ENCODE data around the gene LECT2. TPM values are rescaled to one million over a fixed set of nuclear protein-coding genes. Genes with fewer than 3 reads are reported as not detected.

Gene LECT2
- total RNA-seq, 2 experiments from 2014 or later = not detected

DNA sequence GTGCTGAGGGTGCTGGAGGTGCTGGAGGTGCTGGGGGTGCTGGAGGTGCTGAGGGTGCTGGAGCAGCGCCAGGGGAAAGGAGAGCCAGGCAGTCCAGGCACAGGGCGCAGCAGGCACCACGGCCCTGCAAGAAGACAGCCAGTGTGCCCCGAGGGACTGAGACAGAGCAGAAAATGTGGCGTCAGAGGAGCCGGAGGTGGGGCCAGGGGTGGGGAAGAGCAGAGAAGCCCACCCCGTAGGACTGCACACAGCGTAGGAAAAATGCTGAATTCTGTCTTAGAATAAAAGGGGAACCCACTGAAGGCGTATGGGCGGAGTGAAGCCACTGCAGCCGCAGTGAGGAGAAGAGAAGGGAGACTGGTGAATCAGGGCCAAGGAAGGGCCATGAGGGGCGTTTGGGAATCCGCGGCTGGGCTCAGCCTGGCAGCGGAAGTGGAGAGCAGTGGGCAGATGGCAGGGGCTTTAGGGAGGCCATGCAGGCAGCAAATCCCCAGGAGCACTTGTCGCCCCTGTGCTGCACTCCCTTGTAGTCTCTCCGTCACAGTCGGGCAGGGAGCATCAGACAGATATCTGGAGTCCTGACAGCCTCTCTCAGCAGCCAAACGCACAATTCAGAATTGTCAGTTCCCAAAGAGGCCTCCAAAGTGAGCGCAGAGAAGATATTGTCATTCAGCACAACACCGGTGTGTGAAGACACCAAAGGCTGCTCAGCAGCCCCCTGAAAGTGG is 35.9 kb upstream of the LECT2 start:
- Mint-ChIP-seq H3K9me3 (no peaks in the 10 kb centered on the region), H3K36me3 (ENCODE audit: low read depth) (no peaks in the 10 kb centered on the region), H3K27ac (no peak overlapping the region), H3K4me3 (no peak overlapping the region), H3K27me3 (peaks cover 4% of the 10 kb centered on the region), H3K4me1 (no peaks in the 10 kb centered on the region)
- POLR2A ChIA-PET = no interaction called here
- CTCF ChIA-PET = no interaction called here
- no peak for DNase-seq

DNA sequence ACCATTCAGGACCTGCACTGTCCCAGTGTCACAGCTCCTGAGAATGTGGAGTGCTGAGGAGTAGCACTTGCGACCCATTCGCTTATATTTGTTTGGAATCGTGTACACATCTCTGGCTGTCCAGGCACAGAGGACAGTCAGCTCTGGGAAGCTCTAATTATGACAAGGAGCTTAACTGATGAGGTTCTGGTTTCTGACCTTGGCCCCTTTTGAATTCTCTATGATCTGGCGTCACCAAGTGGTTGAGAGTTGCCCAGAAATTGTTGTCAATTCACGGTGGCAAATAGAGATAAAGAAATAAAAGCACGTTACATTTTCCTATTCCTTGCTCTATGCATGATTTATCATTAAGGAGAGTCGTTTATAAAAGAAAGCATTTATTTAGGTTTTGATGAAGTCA is 34.9 kb upstream of the LECT2 start:
- no peak overlapping the region for H3K4me3 Mint-ChIP-seq
- no peaks in the 10 kb centered on the region for H3K36me3 Mint-ChIP-seq (ENCODE audit: low read depth)
- no peak overlapping the region for H3K27ac Mint-ChIP-seq
- ChIA-PET POLR2A (no interaction called here), CTCF (no interaction called here)
- H3K4me1 Mint-ChIP-seq = no peaks in the 10 kb centered on the region
- H3K9me3 Mint-ChIP-seq = no peaks in the 10 kb centered on the region
- DNase-seq = no peak
- H3K27me3 Mint-ChIP-seq = peaks cover 4% of the 10 kb centered on the region

GRCh38 chr5:135988546-135988945 is 33.8 kb upstream of the LECT2 start:
- no peaks in the 10 kb centered on the region for H3K4me1 Mint-ChIP-seq
- no peak overlapping the region for H3K4me3 Mint-ChIP-seq
- no peak for DNase-seq
- H3K27me3 Mint-ChIP-seq = peaks cover 4% of the 10 kb centered on the region
- H3K27ac Mint-ChIP-seq = no peak overlapping the region
- H3K9me3 Mint-ChIP-seq = no peaks in the 10 kb centered on the region
- no peaks in the 10 kb centered on the region for H3K36me3 Mint-ChIP-seq (ENCODE audit: low read depth)
- ChIA-PET POLR2A (no interaction called here), CTCF (no interaction called here)

DNA sequence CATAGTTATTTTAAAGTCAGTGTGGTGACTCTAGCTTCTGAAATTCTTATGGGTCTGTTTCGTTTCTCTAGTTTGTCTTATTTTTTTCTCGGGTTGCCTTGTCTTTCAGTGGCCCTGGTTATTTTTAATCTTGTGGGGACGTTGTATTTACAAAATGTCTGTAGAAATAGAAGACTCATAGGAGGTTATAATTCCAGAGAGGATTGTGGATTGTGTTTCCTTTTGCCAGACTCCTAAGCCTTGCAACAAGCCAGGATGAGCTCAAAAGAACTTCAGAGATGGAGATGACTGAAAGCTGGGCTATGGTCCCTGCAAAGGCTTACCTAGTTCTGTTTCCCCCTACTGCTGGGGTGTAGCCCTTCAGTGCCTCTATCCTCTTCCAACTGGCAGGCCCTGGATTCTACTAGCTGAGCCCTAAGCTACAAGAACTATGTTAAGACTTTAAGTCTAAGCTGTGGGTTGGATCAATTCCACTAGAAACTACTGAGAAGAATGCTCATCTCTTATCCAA is 32.2 kb upstream of the LECT2 start:
- DNase-seq = no peak
- H3K4me1 Mint-ChIP-seq = no peaks in the 10 kb centered on the region
- no peak overlapping the region for H3K27ac Mint-ChIP-seq
- no peaks in the 10 kb centered on the region for H3K9me3 Mint-ChIP-seq
- POLR2A ChIA-PET = no interaction called here
- CTCF ChIA-PET = no interaction called here
- H3K4me3 Mint-ChIP-seq = no peak overlapping the region
- peaks cover 4% of the 10 kb centered on the region for H3K27me3 Mint-ChIP-seq
- H3K36me3 Mint-ChIP-seq (ENCODE audit: low read depth) = no peaks in the 10 kb centered on the region

- H3K27ac Mint-ChIP-seq = no peak overlapping the region
- H3K27me3 Mint-ChIP-seq = peaks cover 4% of the 10 kb centered on the region
- no peak overlapping the region for H3K4me3 Mint-ChIP-seq
- no peaks in the 10 kb centered on the region for H3K4me1 Mint-ChIP-seq
- ChIA-PET POLR2A (no interaction called here), CTCF (no interaction called here)
- H3K9me3 Mint-ChIP-seq = no peaks in the 10 kb centered on the region
- DNase-seq = no peak
- H3K36me3 Mint-ChIP-seq (ENCODE audit: low read depth) = no peaks in the 10 kb centered on the region
Observed at GRCh38 chr5:135986401-135986800, 31.6 kb upstream of the LECT2 start.

DNA sequence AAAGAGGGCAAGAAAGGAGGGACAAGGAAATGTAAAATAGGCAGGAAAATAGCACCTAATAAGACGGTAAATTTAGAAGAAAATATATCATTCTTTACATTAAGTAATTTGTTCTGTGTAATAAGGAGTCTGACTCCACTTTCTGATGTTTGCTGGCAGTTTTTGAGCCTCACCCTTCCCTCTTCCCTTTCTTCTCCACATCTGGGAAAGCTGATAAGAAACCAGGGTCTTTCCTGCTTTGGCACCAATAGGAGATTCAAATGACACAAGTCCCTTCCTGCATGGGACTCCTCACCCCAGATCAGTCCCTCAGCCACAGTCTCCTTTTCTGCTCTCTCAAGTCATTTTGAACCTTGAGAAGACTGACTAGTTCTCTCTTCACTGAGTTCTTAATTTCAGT is 31.2 kb upstream of the LECT2 start:
- no peak for DNase-seq
- CTCF ChIA-PET = no interaction called here
- no peaks in the 10 kb centered on the region for H3K4me1 Mint-ChIP-seq
- no peaks in the 10 kb centered on the region for H3K9me3 Mint-ChIP-seq
- POLR2A ChIA-PET = no interaction called here
- no peak overlapping the region for H3K4me3 Mint-ChIP-seq
- no peaks in the 10 kb centered on the region for H3K36me3 Mint-ChIP-seq (ENCODE audit: low read depth)
- no peak overlapping the region for H3K27ac Mint-ChIP-seq
- peaks cover 4% of the 10 kb centered on the region for H3K27me3 Mint-ChIP-seq

DNA sequence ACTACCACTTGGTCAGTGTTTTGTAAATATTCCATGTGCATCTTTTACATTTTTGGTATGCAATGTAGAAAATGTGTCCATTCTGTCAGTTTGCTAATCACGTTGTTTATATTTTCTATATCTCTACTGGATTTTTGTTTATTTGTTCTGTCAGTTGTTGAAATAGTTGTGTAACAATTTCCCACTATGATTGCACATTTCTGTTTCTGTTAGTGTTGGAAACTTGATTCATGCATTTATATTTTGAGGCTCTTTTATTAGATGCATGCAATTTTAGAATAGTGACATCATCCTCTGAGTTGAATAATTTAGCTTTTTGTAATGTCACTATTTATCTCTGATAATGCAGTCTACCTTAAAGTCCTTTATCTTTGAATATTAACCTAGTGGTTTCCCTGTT is 25.8 kb upstream of the LECT2 start:
- CTCF ChIA-PET = no interaction called here
- no peak for DNase-seq
- no peak overlapping the region for H3K27ac Mint-ChIP-seq
- no peak overlapping the region for H3K4me3 Mint-ChIP-seq
- no peaks in the 10 kb centered on the region for H3K36me3 Mint-ChIP-seq (ENCODE audit: low read depth)
- H3K27me3 Mint-ChIP-seq = peaks cover 16% of the 10 kb centered on the region
- H3K9me3 Mint-ChIP-seq = no peaks in the 10 kb centered on the region
- POLR2A ChIA-PET = no interaction called here
- no peaks in the 10 kb centered on the region for H3K4me1 Mint-ChIP-seq

- H3K4me1 Mint-ChIP-seq = no peaks in the 10 kb centered on the region
- peaks cover 16% of the 10 kb centered on the region for H3K27me3 Mint-ChIP-seq
- no peaks in the 10 kb centered on the region for H3K9me3 Mint-ChIP-seq
- no peak for DNase-seq
- H3K36me3 Mint-ChIP-seq (ENCODE audit: low read depth) = no peaks in the 10 kb centered on the region
- H3K4me3 Mint-ChIP-seq = no peak overlapping the region
- ChIA-PET CTCF (no interaction called here), POLR2A (no interaction called here)
- H3K27ac Mint-ChIP-seq = no peak overlapping the region
Observed at GRCh38 chr5:135979510-135979909, 24.7 kb upstream of the LECT2 start.

GRCh38 chr5:135978993-135979392 is 24.2 kb upstream of the LECT2 start:
- peaks cover 17% of the 10 kb centered on the region for H3K27me3 Mint-ChIP-seq
- no peaks in the 10 kb centered on the region for H3K4me1 Mint-ChIP-seq
- no peak for DNase-seq
- no peaks in the 10 kb centered on the region for H3K36me3 Mint-ChIP-seq (ENCODE audit: low read depth)
- ChIA-PET CTCF (no interaction called here), POLR2A (no interaction called here)
- H3K9me3 Mint-ChIP-seq = no peaks in the 10 kb centered on the region
- no peak overlapping the region for H3K4me3 Mint-ChIP-seq
- no peak overlapping the region for H3K27ac Mint-ChIP-seq

DNA sequence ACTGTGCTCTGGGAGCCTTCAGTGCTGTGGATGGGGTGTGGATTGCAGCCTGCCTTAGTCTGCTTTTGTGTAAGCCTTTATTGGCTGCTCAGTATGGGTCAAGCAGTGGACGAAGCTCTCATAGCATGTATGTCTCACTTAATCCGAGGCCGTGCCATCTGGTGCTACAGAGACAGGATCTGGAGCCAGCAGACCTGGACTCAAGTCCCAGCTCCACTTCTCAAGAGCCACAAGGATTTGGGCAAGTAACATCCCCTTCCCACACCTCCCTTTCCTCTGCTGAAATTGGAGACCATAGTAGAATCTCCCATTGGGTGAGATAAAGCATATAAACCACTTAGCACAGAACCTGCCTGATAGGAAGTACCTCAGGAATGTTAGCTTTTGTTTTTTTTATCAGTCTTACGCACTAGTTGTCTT is 23.4 kb upstream of the LECT2 start:
- ChIA-PET CTCF (interaction anchor here (1.7 kb wide), 1 partner anchor 17 kb away, joined by 4 read pairs; no protein-coding TSS in a partner anchor), POLR2A (no interaction called here)
- no peaks in the 10 kb centered on the region for H3K36me3 Mint-ChIP-seq (ENCODE audit: low read depth)
- no peaks in the 10 kb centered on the region for H3K9me3 Mint-ChIP-seq
- DNase-seq = no peak
- H3K4me1 Mint-ChIP-seq = no peaks in the 10 kb centered on the region
- no peak overlapping the region for H3K27ac Mint-ChIP-seq
- no peak overlapping the region for H3K4me3 Mint-ChIP-seq
- H3K27me3 Mint-ChIP-seq = peaks cover 24% of the 10 kb centered on the region

DNA sequence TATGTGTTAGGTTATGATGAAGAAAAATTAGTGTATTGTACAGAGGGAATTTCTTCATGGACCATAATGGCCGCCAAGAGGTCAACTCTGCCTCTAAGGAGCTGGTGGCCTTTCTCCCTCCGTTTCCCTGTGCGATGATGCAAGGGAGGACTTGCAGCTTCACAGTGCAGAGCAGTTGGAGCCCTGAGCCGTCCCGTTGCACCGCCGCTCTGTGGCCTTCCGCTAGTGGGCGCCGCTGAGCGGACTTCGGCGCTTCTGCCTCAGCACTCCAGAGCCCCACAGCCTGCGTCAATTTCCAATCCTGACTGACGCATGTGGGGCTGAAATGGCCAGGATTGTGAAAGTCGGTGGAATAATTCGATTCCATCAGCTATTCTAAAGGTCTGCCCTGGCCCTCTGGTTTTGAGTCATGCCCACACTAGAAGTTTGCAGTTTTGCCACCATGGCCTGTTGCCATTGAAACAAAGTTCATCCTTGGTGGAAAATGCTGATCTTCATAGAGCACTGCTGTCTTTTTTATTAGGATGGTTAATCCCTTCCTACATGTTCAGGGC is 22.7 kb upstream of the LECT2 start:
- POLR2A ChIA-PET = no interaction called here
- no peaks in the 10 kb centered on the region for H3K36me3 Mint-ChIP-seq (ENCODE audit: low read depth)
- no peak overlapping the region for H3K4me3 Mint-ChIP-seq
- H3K27ac Mint-ChIP-seq = no peak overlapping the region
- H3K4me1 Mint-ChIP-seq = no peaks in the 10 kb centered on the region
- CTCF ChIA-PET = interaction anchor here (1.7 kb wide), 1 partner anchor 16 kb away, joined by 4 read pairs; no protein-coding TSS in a partner anchor
- DNase-seq = peak; percentile 37
- peaks cover 28% of the 10 kb centered on the region for H3K27me3 Mint-ChIP-seq
- H3K9me3 Mint-ChIP-seq = no peaks in the 10 kb centered on the region

DNA sequence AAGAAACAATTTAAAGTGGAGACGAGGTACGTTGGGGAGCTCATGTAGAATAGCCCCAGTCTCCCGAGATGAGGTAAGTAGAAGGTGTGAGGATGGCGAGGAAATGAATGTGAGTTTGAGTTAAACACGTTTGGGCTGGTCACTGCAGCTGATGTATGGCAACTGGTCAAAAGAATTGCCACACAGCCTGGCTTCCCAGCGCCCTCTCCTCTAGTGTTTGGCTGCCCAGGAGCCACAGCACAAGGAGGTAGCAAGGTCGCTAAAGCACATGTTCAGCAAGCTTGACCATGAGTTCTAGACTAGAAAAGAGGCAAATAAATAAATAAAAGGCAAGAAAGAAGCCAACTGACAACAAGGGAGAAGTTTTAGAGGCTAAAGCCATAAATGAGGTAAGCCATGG is 21.4 kb upstream of the LECT2 start:
- CTCF ChIA-PET = interaction anchor here (0.6 kb wide), 1 partner anchor 1413 kb away, joined by 3 read pairs; no protein-coding TSS in a partner anchor
- no peaks in the 10 kb centered on the region for H3K36me3 Mint-ChIP-seq (ENCODE audit: low read depth)
- H3K27me3 Mint-ChIP-seq = peaks cover 31% of the 10 kb centered on the region
- H3K9me3 Mint-ChIP-seq = no peaks in the 10 kb centered on the region
- POLR2A ChIA-PET = no interaction called here
- no peak for DNase-seq
- no peaks in the 10 kb centered on the region for H3K4me1 Mint-ChIP-seq
- H3K4me3 Mint-ChIP-seq = no peak overlapping the region
- no peak overlapping the region for H3K27ac Mint-ChIP-seq

DNA sequence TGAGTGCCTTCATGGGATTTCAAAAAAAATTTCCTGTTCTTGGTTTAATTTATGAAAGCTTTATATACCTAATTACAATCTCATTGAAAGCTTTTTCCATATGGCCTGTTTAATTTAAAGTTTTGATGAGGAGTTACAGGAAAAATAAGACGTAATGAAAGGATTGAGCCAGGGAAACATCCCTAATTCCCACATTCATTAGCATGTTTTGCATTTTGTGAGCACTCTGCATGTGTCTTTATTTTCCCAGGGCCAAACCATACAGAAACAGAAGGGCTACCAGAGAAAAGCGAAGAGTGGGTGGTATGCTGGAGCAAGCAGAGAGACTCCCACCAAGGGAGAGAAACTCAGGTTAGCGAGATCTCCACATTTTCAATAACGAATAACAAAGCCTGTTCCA is 20.3 kb upstream of the LECT2 start:
- no peak for DNase-seq
- CTCF ChIA-PET = no interaction called here
- POLR2A ChIA-PET = no interaction called here
- no peaks in the 10 kb centered on the region for H3K4me1 Mint-ChIP-seq
- H3K36me3 Mint-ChIP-seq (ENCODE audit: low read depth) = no peaks in the 10 kb centered on the region
- H3K4me3 Mint-ChIP-seq = no peak overlapping the region
- H3K27me3 Mint-ChIP-seq = peaks cover 36% of the 10 kb centered on the region
- no peaks in the 10 kb centered on the region for H3K9me3 Mint-ChIP-seq
- H3K27ac Mint-ChIP-seq = no peak overlapping the region

DNA sequence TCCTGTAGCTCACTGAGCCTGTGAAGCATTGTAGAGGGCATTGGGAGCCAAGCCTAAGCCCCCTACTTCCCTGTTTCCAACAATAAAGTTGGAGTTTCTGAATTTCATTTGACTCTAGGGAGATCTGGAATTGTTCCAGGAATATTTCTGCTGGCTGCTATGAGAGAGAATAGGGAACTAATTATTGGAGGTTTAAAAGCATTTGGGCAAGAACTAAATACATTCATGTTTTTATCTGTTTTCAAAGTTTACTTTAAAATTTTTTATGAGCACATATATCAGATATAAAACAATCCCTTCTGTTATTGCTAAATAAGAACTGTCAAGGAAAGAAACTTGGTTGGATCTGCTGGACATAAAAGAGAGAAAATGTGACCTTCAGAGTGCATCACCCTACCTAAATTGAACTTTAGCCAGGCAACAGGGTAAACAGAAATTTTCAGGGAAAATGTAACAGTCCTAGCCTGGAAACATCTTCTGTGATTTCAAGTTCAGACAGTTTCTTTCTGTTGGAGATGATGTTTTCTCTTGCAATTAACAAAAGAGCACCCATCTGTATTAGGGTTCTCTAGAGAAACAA is 19.3 kb upstream of the LECT2 start:
- Mint-ChIP-seq H3K27ac (no peak overlapping the region), H3K4me3 (no peak overlapping the region), H3K27me3 (peaks cover 32% of the 10 kb centered on the region), H3K9me3 (no peaks in the 10 kb centered on the region), H3K36me3 (ENCODE audit: low read depth) (no peaks in the 10 kb centered on the region), H3K4me1 (no peaks in the 10 kb centered on the region)
- POLR2A ChIA-PET = no interaction called here
- no peak for DNase-seq
- CTCF ChIA-PET = no interaction called here

All from activated CD4-positive, alpha-beta T cell treated with anti-CD3 and anti-CD28 coated beads, Interleukin-2, amount 10 ng/mL, durations not matched to agents 7 days and 5 days (primary cell).